Measurements from ENCODE around the gene GNS. TPM values are rescaled to one million over a fixed set of nuclear protein-coding genes. Genes with fewer than 3 reads are reported as not detected.

Gene GNS
- total RNA-seq, 1 donor from 2014 or later, result 135 TPM

DNA sequence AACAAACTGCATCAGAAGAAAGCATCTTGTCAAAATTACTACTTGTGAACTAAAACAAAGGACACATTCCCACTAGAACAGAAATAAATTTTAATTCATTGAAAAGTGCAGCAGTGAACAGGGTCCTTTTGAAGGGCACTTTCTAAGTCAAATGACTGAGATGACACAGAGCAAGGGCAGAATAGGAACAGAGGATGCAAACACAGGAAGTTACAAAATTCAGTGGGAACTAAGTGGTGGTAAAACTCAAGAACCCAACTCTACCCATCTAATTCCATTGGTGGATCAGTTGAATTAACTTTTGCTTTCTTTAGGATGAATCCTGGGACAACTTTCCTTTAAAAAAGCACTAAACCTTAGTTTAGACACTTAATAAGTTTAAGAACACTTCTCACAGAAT is 45.8 kb downstream of the GNS start:
- no peak for DNase-seq (ENCODE audit: low spot score)
- Mint-ChIP-seq H3K4me1 (ENCODE audit: low read depth) (no peaks in the 10 kb centered on the region), H3K27me3 (ENCODE audit: low read depth) (no peaks in the 10 kb centered on the region), H3K4me3 (ENCODE audit: unreplicated experiment) (no peak overlapping the region), H3K9me3 (ENCODE audit: low read depth) (no peaks in the 10 kb centered on the region), H3K27ac (ENCODE audit: unreplicated experiment) (no peak overlapping the region), H3K36me3 (ENCODE audit: low read depth) (peaks cover 28% of the 10 kb centered on the region)
- TF ChIP-seq CTCF (IDR thresholded peaks at IDR 0.05), result no peak

DNA sequence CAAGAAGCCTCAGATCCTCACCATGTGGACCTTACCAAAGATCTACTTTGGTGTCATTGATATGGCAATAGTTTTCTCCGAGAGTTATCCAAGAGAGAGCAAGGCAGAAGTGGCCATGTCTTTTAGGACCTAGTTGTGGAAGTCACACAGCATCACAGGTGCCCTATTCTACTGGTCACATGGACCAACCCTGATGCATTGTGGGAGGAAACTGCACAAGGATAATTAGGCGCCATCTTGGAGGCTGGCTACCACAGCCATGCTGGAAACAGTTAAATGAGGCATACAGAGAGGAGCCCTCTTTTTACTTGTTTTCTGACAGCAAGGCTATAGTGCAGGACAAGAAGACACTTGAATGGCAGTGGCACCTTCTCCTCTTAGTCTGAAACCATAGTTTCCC is 49.8 kb downstream of the GNS start:
- no peak overlapping the region for H3K27ac Mint-ChIP-seq (ENCODE audit: unreplicated experiment)
- H3K4me3 Mint-ChIP-seq (ENCODE audit: unreplicated experiment), result no peak overlapping the region
- H3K9me3 Mint-ChIP-seq (ENCODE audit: low read depth), result no peaks in the 10 kb centered on the region
- TF ChIP-seq CTCF (IDR thresholded peaks at IDR 0.05), result no peak
- peaks cover 10% of the 10 kb centered on the region for H3K36me3 Mint-ChIP-seq (ENCODE audit: low read depth)
- no peaks in the 10 kb centered on the region for H3K4me1 Mint-ChIP-seq (ENCODE audit: low read depth)
- H3K27me3 Mint-ChIP-seq (ENCODE audit: low read depth), result no peaks in the 10 kb centered on the region
- no peak for DNase-seq (ENCODE audit: low spot score)

DNA sequence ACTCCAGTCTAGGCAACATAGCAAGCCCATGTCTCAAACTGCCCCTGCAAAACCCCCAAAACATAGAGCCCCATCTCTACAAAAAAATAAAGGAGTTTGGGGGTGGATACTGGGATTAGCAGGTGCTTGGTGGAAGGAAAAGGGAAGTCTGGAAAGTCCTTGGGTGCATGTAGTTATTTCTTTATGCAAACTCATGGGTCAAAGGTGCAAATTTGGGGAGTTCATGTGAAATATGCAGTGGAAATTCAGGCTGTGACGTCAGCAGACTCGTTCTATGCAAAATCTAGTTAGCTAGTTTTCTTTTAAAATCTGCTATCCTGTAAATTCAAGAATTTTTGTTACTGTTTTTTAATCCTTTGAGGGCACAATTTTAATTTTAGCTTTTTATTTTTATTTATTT is 51.3 kb downstream of the GNS start:
- Mint-ChIP-seq H3K9me3 (ENCODE audit: low read depth) (no peaks in the 10 kb centered on the region), H3K36me3 (ENCODE audit: low read depth) (peaks cover 4% of the 10 kb centered on the region), H3K27me3 (ENCODE audit: low read depth) (no peaks in the 10 kb centered on the region), H3K27ac (ENCODE audit: unreplicated experiment) (no peak overlapping the region), H3K4me1 (ENCODE audit: low read depth) (no peaks in the 10 kb centered on the region), H3K4me3 (ENCODE audit: unreplicated experiment) (no peak overlapping the region)
- DNase-seq (ENCODE audit: low spot score), result no peak
- TF ChIP-seq CTCF (IDR thresholded peaks at IDR 0.05), result no peak

DNA sequence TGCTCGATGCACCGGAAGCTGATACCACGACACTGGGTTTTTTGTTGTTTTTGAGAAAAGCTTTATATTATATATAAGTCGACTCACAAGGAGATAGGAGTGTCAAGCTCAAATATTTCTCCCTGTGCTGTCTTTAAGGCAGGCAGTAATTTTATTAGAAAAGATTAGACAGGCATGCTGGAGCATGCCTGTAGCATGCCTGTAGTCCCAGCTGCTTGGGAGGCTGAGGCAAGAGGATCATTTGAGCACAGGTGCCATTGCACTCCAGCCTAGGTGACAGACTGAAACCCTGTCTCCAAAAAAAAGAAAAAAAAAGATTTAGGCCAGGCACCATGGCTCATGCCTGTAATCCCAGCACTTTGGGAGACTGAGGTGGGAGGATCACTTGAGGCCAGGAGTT is 51.8 kb downstream of the GNS start:
- DNase-seq (ENCODE audit: low spot score), result no peak
- no peak overlapping the region for H3K4me3 Mint-ChIP-seq (ENCODE audit: unreplicated experiment)
- H3K27me3 Mint-ChIP-seq (ENCODE audit: low read depth), result no peaks in the 10 kb centered on the region
- no peak overlapping the region for H3K27ac Mint-ChIP-seq (ENCODE audit: unreplicated experiment)
- no peak for TF ChIP-seq CTCF (IDR thresholded peaks at IDR 0.05)
- peaks cover 4% of the 10 kb centered on the region for H3K36me3 Mint-ChIP-seq (ENCODE audit: low read depth)
- H3K9me3 Mint-ChIP-seq (ENCODE audit: low read depth), result no peaks in the 10 kb centered on the region
- no peaks in the 10 kb centered on the region for H3K4me1 Mint-ChIP-seq (ENCODE audit: low read depth)

DNA sequence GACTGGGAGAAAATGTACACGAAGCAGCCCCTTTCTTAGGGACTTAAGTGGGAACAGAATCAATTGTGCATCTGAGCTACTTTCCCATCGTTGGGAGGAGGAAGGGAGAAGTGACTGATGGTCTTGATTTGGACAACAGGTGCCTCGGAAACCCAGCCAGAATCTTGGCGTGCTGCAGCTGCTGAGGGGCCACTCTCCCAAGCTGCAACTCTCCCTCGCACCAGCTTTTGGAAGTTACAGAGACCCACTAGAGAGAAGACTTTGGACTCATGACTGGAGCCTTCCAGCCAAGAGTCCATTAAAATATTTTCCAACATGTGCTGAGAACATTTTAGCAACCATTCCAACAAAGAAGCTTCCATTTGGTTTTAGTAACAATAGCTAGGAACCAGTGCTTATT is 52.3 kb downstream of the GNS start:
- no peak for TF ChIP-seq CTCF (IDR thresholded peaks at IDR 0.05)
- Mint-ChIP-seq H3K4me3 (ENCODE audit: unreplicated experiment) (no peak overlapping the region), H3K4me1 (ENCODE audit: low read depth) (no peaks in the 10 kb centered on the region), H3K36me3 (ENCODE audit: low read depth) (peaks cover 4% of the 10 kb centered on the region), H3K27me3 (ENCODE audit: low read depth) (no peaks in the 10 kb centered on the region), H3K27ac (ENCODE audit: unreplicated experiment) (no peak overlapping the region), H3K9me3 (ENCODE audit: low read depth) (no peaks in the 10 kb centered on the region)
- no peak for DNase-seq (ENCODE audit: low spot score)

Measured in chondrocyte (in vitro differentiated cells).